Measurements from ENCODE around the gene KANSL2.

DNA sequence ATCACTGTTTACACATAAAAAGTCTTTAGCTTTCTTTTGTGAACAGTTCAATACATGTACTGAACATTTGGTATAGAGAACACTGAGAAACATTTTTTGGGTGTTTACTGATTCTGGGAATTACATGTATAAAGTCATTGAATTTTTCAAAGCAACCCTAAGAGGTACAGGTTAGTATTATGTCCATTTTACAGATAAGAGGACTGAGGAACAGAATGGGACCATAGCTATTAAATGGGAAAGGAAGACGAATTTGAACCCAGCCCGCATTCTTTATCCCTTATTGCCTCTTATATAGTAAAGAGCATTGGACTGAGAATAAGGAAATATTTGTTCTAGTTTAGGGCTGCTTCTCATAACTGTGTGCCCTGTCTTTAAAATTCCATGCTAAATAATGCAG is 889 bp upstream of the KANSL2 start:
- TF ChIP-seq, protein P1, sequence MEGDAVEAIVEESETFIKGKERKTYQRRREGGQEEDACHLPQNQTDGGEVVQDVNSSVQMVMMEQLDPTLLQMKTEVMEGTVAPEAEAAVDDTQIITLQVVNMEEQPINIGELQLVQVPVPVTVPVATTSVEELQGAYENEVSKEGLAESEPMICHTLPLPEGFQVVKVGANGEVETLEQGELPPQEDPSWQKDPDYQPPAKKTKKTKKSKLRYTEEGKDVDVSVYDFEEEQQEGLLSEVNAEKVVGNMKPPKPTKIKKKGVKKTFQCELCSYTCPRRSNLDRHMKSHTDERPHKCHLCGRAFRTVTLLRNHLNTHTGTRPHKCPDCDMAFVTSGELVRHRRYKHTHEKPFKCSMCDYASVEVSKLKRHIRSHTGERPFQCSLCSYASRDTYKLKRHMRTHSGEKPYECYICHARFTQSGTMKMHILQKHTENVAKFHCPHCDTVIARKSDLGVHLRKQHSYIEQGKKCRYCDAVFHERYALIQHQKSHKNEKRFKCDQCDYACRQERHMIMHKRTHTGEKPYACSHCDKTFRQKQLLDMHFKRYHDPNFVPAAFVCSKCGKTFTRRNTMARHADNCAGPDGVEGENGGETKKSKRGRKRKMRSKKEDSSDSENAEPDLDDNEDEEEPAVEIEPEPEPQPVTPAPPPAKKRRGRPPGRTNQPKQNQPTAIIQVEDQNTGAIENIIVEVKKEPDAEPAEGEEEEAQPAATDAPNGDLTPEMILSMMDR (IDR thresholded peaks at IDR 0.05; ENCODE audit: low read length), result no peak
- no peak for TF ChIP-seq EZH2 (IDR thresholded peaks at IDR 0.05; ENCODE audit: borderline replicate concordance, low read length)
